Left ventricle myocardium inferior (tissue), 1 donor: Measurements from ENCODE around the gene BRPF1. TPM values are rescaled to one million over a fixed set of nuclear protein-coding genes. Genes with fewer than 3 reads are reported as not detected.

Source experiments
- total RNA-seq: library from RNA; stranded (reverse); fragmentation: NEBNext Ultra II Directional; extraction: Animal tissue kit (Norgen Biotek cat#: 25700); gene quantifications from one replicate; pipeline ENCODE4 v1.2.1, GENCODE V29; 2021
- donor health status: DM: no; HTN: yes; CAD: no; lungs with severe emphysema.

Gene BRPF1
- total RNA-seq, 1 donor from 2014 or later, result 9.4 TPM

Other genes with a start within 250 kb of the BRPF1 start
- not detected for gene LHFPL4, start 177.9 kb upstream of the BRPF1 start, total RNA-seq
- gene MTMR14, start 82.2 kb upstream of the BRPF1 start, total RNA-seq, result 42.3 TPM
- gene CPNE9, start 27.9 kb upstream of the BRPF1 start, total RNA-seq, result 0.16 TPM
- 9.2 TPM for gene OGG1, start 18.2 kb downstream of the BRPF1 start, total RNA-seq
- 12.3 TPM for gene CAMK1, start 38.2 kb downstream of the BRPF1 start, total RNA-seq
- 45.3 TPM for gene TADA3, start 60.7 kb downstream of the BRPF1 start, total RNA-seq
- gene ARPC4, start 61.3 kb downstream of the BRPF1 start, total RNA-seq, result 52.9 TPM
- gene TTLL3, start 78.5 kb downstream of the BRPF1 start, total RNA-seq, result 10.2 TPM
- 35.7 TPM for gene RPUSD3, start 112.3 kb downstream of the BRPF1 start, total RNA-seq
- gene CIDEC, start 148.5 kb downstream of the BRPF1 start, total RNA-seq, result 0.36 TPM
- 17.5 TPM for gene JAGN1, start 158.9 kb downstream of the BRPF1 start, total RNA-seq
- 0.58 TPM for gene IL17RE, start 171.1 kb downstream of the BRPF1 start, total RNA-seq
- 35.0 TPM for gene IL17RC, start 185.4 kb downstream of the BRPF1 start, total RNA-seq
- 72.3 TPM for gene CRELD1, start 202.1 kb downstream of the BRPF1 start, total RNA-seq
- gene PRRT3, start 220.7 kb downstream of the BRPF1 start, total RNA-seq, result 0.47 TPM